AG08395 (cell line): ENCODE measurements around the gene TOX2.

Source experiments
- DNase-seq: peaks from one replicate; pipeline ENCODE4 v3.0.0; 2012; ENCODE audit warnings: mixed read lengths, low spot score

The TOX2 gene

GRCh38 chr20:44056010-44056698, 141.5 kb downstream of the TOX2 start:
- no peak for DNase-seq

GRCh38 chr20:44057698-44058675, 143.3 kb downstream of the TOX2 start:
- DNase-seq: peak; percentile 23

GRCh38 chr20:44064501-44065400, 150.1 kb downstream of the TOX2 start:
- DNase-seq: no peak

DNA sequence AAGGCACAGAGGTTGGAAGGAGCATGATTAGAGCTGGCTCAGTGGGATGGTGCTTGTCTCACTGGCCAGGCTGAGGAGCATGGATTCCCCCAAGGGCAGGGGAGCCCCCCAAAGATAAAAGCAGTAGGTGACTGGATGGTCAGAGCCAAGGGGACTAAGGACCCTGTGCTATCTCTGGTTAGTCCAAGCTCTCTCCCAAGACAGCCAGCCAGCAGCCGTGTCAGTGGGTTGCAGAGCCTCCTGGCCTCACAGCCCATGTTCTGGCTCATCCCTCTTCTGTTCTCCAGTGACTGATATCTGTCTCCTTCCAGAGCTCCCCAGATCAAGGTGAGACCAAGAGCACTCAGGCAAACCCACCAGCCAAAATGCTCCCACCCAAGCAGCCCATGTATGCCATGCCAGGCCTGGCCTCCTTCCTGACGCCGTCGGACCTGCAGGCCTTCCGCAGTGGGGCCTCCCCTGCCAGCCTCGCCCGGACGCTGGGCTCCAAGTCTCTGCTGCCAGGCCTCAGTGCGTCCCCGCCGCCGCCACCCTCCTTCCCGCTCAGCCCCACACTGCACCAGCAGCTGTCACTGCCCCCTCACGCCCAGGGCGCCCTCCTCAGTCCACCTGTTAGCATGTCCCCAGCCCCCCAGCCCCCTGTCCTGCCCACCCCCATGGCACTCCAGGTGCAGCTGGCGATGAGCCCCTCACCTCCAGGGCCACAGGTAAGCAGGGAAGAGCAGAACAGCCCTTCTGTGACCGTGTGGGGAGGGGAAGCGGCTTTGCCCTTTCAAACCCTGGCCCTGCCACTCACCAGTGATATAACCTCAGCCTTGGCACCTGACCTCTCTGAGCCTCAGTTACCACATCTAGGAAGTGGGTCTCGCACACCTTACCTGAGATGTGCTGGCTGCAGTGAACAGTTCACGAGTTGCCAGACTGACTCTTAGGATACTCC, 151.0 kb downstream of the TOX2 start:
- DNase-seq: no peak

DNA sequence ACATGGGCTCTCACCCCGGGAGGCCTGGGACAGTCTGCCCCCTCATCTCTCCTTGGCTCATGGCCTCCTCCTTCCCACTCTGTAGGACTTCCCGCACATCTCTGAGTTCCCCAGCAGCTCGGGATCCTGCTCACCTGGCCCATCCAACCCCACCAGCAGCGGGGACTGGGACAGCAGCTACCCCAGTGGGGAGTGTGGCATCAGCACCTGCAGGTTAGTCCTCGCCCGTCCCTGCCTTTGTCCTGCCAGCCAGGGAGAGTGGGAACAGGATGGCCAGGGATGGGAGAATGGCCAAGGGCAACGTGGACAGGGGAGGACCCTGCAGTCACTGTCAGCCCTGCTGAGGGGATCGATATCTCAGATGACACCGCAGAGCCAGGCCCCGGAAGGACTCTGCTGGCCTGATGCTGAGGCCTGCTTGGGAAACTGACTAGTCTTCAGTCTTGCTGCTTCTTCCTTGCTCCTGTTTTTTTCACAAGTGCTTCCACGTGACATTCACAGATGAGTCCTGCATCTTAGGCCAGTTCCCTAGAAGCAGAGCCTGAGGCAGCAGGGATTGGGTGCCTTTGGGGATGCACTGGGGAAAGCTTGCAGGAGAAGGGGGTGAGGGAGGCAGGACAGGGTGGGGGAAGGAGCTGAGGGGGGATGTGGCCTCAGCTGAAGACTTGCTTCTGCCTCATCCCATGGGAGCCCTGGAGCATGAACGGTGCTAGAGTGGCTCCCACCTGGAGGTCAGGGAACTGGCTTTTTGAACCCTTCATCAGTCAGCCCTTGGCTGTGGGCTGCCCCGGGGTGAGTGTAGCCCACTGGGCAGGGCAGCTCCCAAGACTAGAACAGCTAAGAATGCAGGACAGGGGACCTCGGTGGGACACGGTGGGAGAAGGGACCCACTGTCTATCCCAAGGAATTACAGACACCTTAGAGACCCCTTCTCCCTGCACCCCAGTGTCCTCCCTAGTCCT, 152.3 kb downstream of the TOX2 start:
- DNase-seq: no peak

GRCh38 chr20:44067650-44068081, 153.0 kb downstream of the TOX2 start:
- no peak for DNase-seq

DNA sequence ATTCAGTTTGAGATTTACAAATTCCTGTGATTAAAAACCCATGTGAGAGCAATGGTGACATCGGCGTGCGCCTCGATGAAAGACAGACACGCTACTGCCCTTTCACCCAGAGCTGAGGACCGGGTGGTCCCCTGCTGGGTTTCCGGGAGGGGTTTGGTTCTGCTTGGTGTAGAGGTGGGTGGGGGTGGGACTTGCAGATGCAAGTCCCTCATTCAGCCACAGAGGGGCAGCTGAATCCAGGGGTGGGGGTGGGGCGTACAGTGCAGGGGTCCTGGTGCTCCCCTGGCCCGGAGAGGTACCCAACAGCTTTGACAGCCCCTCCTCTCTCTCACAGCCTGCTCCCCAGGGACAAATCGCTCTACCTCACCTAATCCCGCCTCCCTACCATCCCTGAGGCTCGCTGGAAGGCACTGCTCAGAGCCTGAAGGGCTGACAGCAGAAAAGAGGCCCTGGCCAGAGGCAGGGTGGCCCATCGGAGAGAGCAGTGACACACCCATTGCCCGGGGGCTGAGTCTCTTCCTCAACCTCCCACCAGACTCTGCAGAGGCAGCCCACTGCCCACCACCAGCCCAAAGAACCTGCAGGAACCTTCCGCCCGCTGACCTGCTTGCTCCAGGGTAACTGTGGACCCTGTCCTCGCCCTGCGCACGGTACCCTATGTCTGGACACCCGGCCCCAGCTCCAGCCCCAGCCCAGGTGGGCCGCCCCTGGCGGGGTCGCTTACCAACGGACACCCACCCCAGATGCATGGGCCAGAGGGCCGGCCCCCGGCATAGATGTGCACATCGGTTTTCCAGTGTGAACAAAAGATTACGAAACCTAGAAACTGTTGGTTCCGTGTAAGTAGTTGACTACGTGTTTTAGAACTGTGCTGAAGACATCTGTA, 153.9 kb downstream of the TOX2 start:
- DNase-seq: no peak

- DNase-seq: no peak
Measured at GRCh38 chr20:44069203-44070011, 154.8 kb downstream of the TOX2 start.

- DNase-seq: no peak
Measured at GRCh38 chr20:44070139-44070900, 155.7 kb downstream of the TOX2 start.

DNA sequence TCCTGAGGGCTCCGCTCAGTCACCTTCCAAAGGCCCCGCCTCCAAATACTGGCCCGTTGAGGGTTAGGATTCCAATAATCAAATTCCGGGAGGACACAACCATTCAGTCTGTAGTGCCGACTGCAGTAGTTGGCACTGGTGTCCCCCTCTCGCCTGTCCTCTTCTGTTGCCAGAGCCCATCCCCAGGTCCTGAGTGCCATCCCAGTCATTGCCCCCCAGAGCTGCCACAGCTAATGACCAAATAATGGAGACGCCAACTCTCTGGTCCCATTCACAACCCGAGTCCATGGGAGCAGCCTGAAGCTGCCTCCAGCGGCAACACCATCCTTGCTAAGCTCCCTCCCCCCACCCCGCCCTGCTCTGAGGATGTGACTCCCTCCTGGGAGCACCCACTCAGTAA, 156.4 kb downstream of the TOX2 start:
- no peak for DNase-seq

- no peak for DNase-seq
Measured at GRCh38 chr20:44071526-44072111, 157.0 kb downstream of the TOX2 start.

- DNase-seq: no peak
Measured at GRCh38 chr20:44072384-44072783, 157.7 kb downstream of the TOX2 start.

- no peak for DNase-seq
Measured at GRCh38 chr20:44073011-44073674, 158.5 kb downstream of the TOX2 start.

- no peak for DNase-seq
Measured at GRCh38 chr20:44073675-44074071, 159.0 kb downstream of the TOX2 start.

DNA sequence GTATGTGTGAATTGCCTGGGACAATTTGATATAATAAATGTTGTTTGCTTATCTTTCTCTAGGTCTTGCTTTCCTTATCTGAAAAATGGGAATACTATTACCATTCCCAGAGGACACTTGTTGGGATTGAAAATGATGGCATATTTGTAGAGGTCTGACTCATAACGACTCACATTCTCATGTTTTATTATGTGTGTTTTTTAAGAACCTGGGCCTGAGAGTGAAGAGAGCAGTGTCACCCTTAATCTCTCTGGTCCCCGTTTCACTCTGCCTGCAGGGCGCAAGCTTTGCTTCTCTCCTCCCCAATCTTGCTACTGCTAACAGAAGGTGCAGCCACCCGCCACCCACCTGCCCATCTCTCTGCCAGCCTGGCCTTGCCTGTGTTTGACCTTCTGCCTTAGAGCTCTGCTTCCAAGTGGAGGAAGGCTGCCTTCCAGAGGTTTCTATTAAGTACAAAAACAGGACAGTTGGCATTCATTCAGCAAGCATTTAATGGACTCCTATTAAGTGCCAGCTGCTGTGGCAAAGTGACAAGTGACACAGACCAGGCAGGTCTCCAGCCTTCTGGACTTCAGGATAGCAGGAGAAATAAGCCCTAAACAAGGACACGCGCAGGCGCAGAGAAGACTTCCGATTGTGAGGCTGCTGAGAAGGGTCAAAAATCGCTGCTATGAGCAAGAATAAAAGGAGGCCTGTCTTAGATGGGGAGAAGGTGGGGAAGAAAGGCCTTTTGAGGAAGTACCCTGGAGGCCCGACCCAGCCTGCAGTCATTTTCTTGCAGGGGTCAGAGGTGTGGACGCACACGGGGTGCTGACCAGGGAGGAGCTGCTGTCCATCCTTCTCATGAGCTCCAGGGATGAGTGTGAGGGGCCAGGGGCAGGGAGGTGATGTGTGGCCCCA, 159.8 kb downstream of the TOX2 start:
- peak; percentile 41 for DNase-seq
